ENCODE measurements around the gene CRABP2.

DNA sequence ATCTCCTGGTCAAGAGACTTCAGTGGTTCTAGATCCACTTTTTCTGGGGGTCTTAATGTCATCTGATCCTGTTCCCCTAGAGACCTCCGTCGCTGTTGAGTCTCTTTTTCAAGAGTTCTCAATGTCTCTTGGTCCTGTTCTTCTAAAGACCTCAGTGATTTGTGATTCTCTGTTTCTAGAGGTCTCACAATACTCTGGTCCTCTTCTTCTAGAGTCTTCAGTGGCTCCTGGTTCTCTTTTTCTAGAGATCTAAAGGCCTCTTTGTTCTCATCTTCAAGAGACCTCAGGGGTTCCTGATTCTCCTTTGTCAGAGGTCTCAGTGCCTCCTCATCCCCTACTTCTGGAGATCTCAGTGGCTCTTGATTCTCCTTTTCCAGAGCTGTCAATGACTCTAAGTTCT is 33.6 kb downstream of the CRABP2 start:
- TF ChIP-seq SIN3A (IDR thresholded peaks at IDR 0.05; ENCODE audit: borderline replicate concordance, insufficient read depth, low read length) (no peak), POLR2AphosphoS5 (IDR thresholded peaks at IDR 0.05; ENCODE audit: low read depth, low read length) (no peak)
